ENCODE data around the gene FCRLA.
"Not testable (repeated sequence)": the region's sequence is repeated elsewhere in the genome, so short reads cannot be mapped to it uniquely, and the experiment has no call there.

The FCRLA gene

GRCh38 chr1:161676958-161677689 lies 29.9 kb upstream of the FCRLA start:
- DNase-seq (ENCODE audit: low spot score), result no peak
- no peak for TF ChIP-seq CTCF (IDR thresholded peaks at IDR 0.05; ENCODE audit: borderline replicate concordance, control extremely low read depth, extremely low read depth, insufficient read depth, missing control alignments)
- in situ Hi-C loops (cut with MboI; ENCODE audit: low sequenced_read_pairs, unreplicated experiment), result no loop called here

- in situ Hi-C loops (cut with MboI; ENCODE audit: low sequenced_read_pairs, unreplicated experiment), result no loop called here
- TF ChIP-seq CTCF (IDR thresholded peaks at IDR 0.05; ENCODE audit: borderline replicate concordance, control extremely low read depth, extremely low read depth, insufficient read depth, missing control alignments), result no peak
- no peak for DNase-seq (ENCODE audit: low spot score)
These were observed 28.5 kb upstream of the FCRLA start for GRCh38 chr1:161678500-161678899.

- in situ Hi-C loops (cut with MboI; ENCODE audit: low sequenced_read_pairs, unreplicated experiment), result no loop called here
- no peak for DNase-seq (ENCODE audit: low spot score)
- TF ChIP-seq CTCF (IDR thresholded peaks at IDR 0.05; ENCODE audit: borderline replicate concordance, control extremely low read depth, extremely low read depth, insufficient read depth, missing control alignments), result no peak
These were observed 25.1 kb upstream of the FCRLA start for GRCh38 chr1:161681879-161682278.

- no peak for TF ChIP-seq CTCF (IDR thresholded peaks at IDR 0.05; ENCODE audit: borderline replicate concordance, control extremely low read depth, extremely low read depth, insufficient read depth, missing control alignments)
- in situ Hi-C loops (cut with MboI; ENCODE audit: low sequenced_read_pairs, unreplicated experiment), result no loop called here
- DNase-seq (ENCODE audit: low spot score), result no peak
These were observed 18.1 kb upstream of the FCRLA start for GRCh38 chr1:161688946-161689345.

GRCh38 chr1:161691846-161692245 lies 15.2 kb upstream of the FCRLA start:
- DNase-seq (ENCODE audit: low spot score), result no peak
- in situ Hi-C loops (cut with MboI; ENCODE audit: low sequenced_read_pairs, unreplicated experiment), result no loop called here
- no peak for TF ChIP-seq CTCF (IDR thresholded peaks at IDR 0.05; ENCODE audit: borderline replicate concordance, control extremely low read depth, extremely low read depth, insufficient read depth, missing control alignments)

- in situ Hi-C loops (cut with MboI; ENCODE audit: low sequenced_read_pairs, unreplicated experiment); DNase-seq (ENCODE audit: low spot score): not testable (repeated sequence)
These were observed 13.9 kb upstream of the FCRLA start for GRCh38 chr1:161693020-161693712.

GRCh38 chr1:161698302-161698701 lies 8.7 kb upstream of the FCRLA start:
- in situ Hi-C loops (cut with MboI; ENCODE audit: low sequenced_read_pairs, unreplicated experiment), result not testable (repeated sequence)

More at GRCh38 chr1:161698302-161698701, 8.7 kb upstream of the FCRLA start:
- not testable (repeated sequence) for DNase-seq (ENCODE audit: low spot score)
